IMR-90 (cell line): ENCODE measurements around the gene TBC1D23. TPM values are rescaled to one million over a fixed set of nuclear protein-coding genes. Genes with fewer than 3 reads are reported as not detected.

Experiments
- ATAC-seq: fragments of 200-7000 bp; cut with Tn5 transposase; 2 replicates; pipeline ENCODE4 v1.9.1; 2020; ENCODE audit warnings: low read depth, mild to moderate bottlenecking, moderate library complexity
- BruUV-seq: library from RNA; stranded (reverse); fragments of 400-500 nt; replicated peaks from 2 replicates; lab custom pipeline; 2021; lab: Mats Ljungman, UMichigan
- CTCF ChIA-PET: fragments of 300-600 bp; formaldehyde crosslinking; extraction: SDS; loops from one replicate; lab custom pipeline; 2021; ENCODE audit warnings: antibody characterized with exemption; lab: Yijun Ruan, JAX
- POLR2A ChIA-PET: fragments of 300-600 bp; sonication (Branson Sonifier 250); formaldehyde crosslinking; loops from one replicate; lab custom pipeline; 2022; ENCODE audit warnings: antibody characterized with exemption; ENCODE audit not compliant: unreplicated experiment; lab: Charles Lee
- DNase-seq: peaks from one replicate; pipeline ENCODE4 v3.0.0; 2013
- H2AFZ ChIP-seq: replicated peaks from 2 replicates; pipeline ENCODE3; 2013; ENCODE audit warnings: low read length, mild to moderate bottlenecking; ENCODE audit not compliant: poor library complexity
- H2AK5ac ChIP-seq: 2 replicates; pipeline ENCODE4 v1.6.1; 2013; ENCODE audit warnings: low read depth, low read length, inconsistent platforms
- H2AK9ac ChIP-seq: replicated peaks from 2 replicates; pipeline ENCODE3; 2013; ENCODE audit warnings: mild to moderate bottlenecking, low read depth, low read length, moderate library complexity; ENCODE audit not compliant: poor library complexity
- H2BK120ac ChIP-seq: 2 replicates; pipeline ENCODE4 v1.6.1; 2013; ENCODE audit warnings: low read depth, low read length, inconsistent platforms
- H2BK15ac ChIP-seq: 3 replicates; pipeline ENCODE4 v1.6.1; 2013; ENCODE audit warnings: low read depth, low read length, inconsistent platforms
- H2BK20ac ChIP-seq: 2 replicates; pipeline ENCODE4 v1.6.1; 2013; ENCODE audit warnings: low read depth, mild to moderate bottlenecking, inconsistent platforms, low read length, moderate library complexity
- H2BK5ac ChIP-seq: 2 replicates; pipeline ENCODE4 v1.6.1; 2013; ENCODE audit warnings: mild to moderate bottlenecking, low read depth, low read length, inconsistent platforms; ENCODE audit not compliant: poor library complexity, severe bottlenecking
- H3K14ac ChIP-seq: replicated peaks from 2 replicates; pipeline ENCODE4 v1.6.1; 2013; ENCODE audit warnings: low read depth, low read length, inconsistent platforms
- H3K18ac ChIP-seq: 2 replicates; pipeline ENCODE4 v1.6.1; 2013; ENCODE audit warnings: low read depth, low read length, control low read depth
- H3K23ac ChIP-seq: 2 replicates; pipeline ENCODE4 v1.6.1; 2013; ENCODE audit warnings: low read depth, low read length, inconsistent platforms
- H3K27ac ChIP-seq: 2 replicates; pipeline ENCODE4 v1.5.1; 2013; ENCODE audit warnings: mild to moderate bottlenecking, control low read depth, low read length; ENCODE audit not compliant: insufficient read depth
- H3K27me3 ChIP-seq: 2 replicates; pipeline ENCODE4 v1.6.1; 2013; ENCODE audit warnings: low read length; ENCODE audit not compliant: control insufficient read depth, insufficient read depth
- H3K36me3 ChIP-seq: 2 replicates; pipeline ENCODE4 v1.6.1; 2013; ENCODE audit warnings: low read length, mixed read lengths; ENCODE audit not compliant: control insufficient read depth, insufficient read depth
- H3K4ac ChIP-seq: 2 replicates; pipeline ENCODE4 v1.6.1; 2013; ENCODE audit warnings: low read depth, low read length, inconsistent platforms
- H3K4me1 ChIP-seq: 2 replicates; pipeline ENCODE4 v1.6.1; 2013; ENCODE audit warnings: low read length, mixed read lengths; ENCODE audit not compliant: control insufficient read depth, insufficient read depth
- H3K4me2 ChIP-seq: 2 replicates; pipeline ENCODE4 v1.6.1; 2013; ENCODE audit warnings: low read depth, mild to moderate bottlenecking, control low read depth, low read length, moderate library complexity
- H3K4me3 ChIP-seq: 2 replicates; pipeline ENCODE4 v1.5.1; 2013; ENCODE audit warnings: low read depth, mild to moderate bottlenecking, control low read depth, low read length, moderate library complexity; ENCODE audit not compliant: insufficient read depth
- H3K56ac ChIP-seq: 2 replicates; pipeline ENCODE4 v1.6.1; 2013; ENCODE audit warnings: low read length, inconsistent platforms; ENCODE audit not compliant: insufficient read depth; ENCODE audit errors: extremely low read depth
- H3K79me1 ChIP-seq, 2 experiments: 2 replicates each; pipeline ENCODE4 v1.6.1; 2013; ENCODE audit warnings: low read length in 2 of 2, inconsistent platforms in 1 of 2, low read depth in 1 of 2
- H3K9ac ChIP-seq: 2 replicates; pipeline ENCODE4 v1.6.1; 2013; ENCODE audit warnings: low read depth, low read length, control low read depth
- H3K9me1 ChIP-seq: 2 replicates; pipeline ENCODE4 v1.6.1; 2013; ENCODE audit warnings: low read length, inconsistent platforms; ENCODE audit not compliant: insufficient read depth
- H3K9me3 ChIP-seq: 2 replicates; pipeline ENCODE4 v1.6.1; 2013; ENCODE audit warnings: low read length; ENCODE audit not compliant: control insufficient read depth, insufficient read depth
- H4K20me1 ChIP-seq: 2 replicates; pipeline ENCODE4 v1.6.1; 2013; ENCODE audit warnings: low read length, inconsistent platforms; ENCODE audit not compliant: insufficient read depth
- H4K5ac ChIP-seq: 2 replicates; pipeline ENCODE4 v1.6.1; 2013; ENCODE audit warnings: mild to moderate bottlenecking, low read depth, low read length, control low read depth
- H4K8ac ChIP-seq, 2 experiments: 2 replicates each; pipeline ENCODE4 v1.6.1; 2013; ENCODE audit warnings: low read depth in 2 of 2, low read length in 2 of 2, control low read depth in 1 of 2, inconsistent platforms in 1 of 2
- H4K91ac ChIP-seq: 2 replicates; pipeline ENCODE4 v1.6.1; 2013; ENCODE audit warnings: low read depth, low read length, inconsistent platforms; ENCODE audit not compliant: insufficient read depth
- BHLHE40 ChIP-seq: fragments of 150-350 bp; IDR thresholded peaks from 2 replicates; pipeline ENCODE4 v1.6.1; 2016; ENCODE audit warnings: mild to moderate bottlenecking, low read depth, low read length
- CEBPB ChIP-seq: IDR thresholded peaks from 2 replicates; pipeline ENCODE4 v1.6.1; 2012; ENCODE audit warnings: low read depth, low read length, improper control_type of control experiment
- CHD1 ChIP-seq: IDR thresholded peaks from 2 replicates; pipeline ENCODE4 v1.6.1; 2012; ENCODE audit warnings: low read depth, low read length, improper control_type of control experiment
- CTCF ChIP-seq: conservative IDR thresholded peaks from 2 replicates; pipeline ENCODE4 v1.5.1; 2012; ENCODE audit warnings: mild to moderate bottlenecking, low read depth, low read length, improper control_type of control experiment
- ELK1 ChIP-seq: fragments of 150-350 bp; IDR thresholded peaks from 2 replicates; pipeline ENCODE4 v1.6.1; 2016; ENCODE audit warnings: low read depth, mild to moderate bottlenecking, low read length, moderate library complexity, borderline replicate concordance
- FOS ChIP-seq: fragments of 150-350 bp; IDR thresholded peaks from 2 replicates; pipeline ENCODE4 v1.6.1; 2016; ENCODE audit warnings: low read depth, low read length
- MAFK ChIP-seq: IDR thresholded peaks from 2 replicates; pipeline ENCODE4 v1.6.1; 2012; ENCODE audit warnings: low read depth, low read length, improper control_type of control experiment
- MAZ ChIP-seq: IDR thresholded peaks from 2 replicates; pipeline ENCODE4 v1.6.1; 2012; ENCODE audit warnings: low read depth, mild to moderate bottlenecking, low read length, improper control_type of control experiment, moderate library complexity, borderline replicate concordance
- MXI1 ChIP-seq: IDR thresholded peaks from 2 replicates; pipeline ENCODE4 v1.6.1; 2012; ENCODE audit warnings: low read depth, mild to moderate bottlenecking, low read length, moderate library complexity, borderline replicate concordance
- NFE2L2 ChIP-seq: fragments of 150-350 bp; IDR thresholded peaks from 2 replicates; pipeline ENCODE4 v1.6.1; 2016; ENCODE audit warnings: low read depth, mild to moderate bottlenecking, low read length
- POLR2A ChIP-seq: IDR thresholded peaks from 2 replicates; pipeline ENCODE4 v1.6.1; 2012; ENCODE audit warnings: mild to moderate bottlenecking, low read depth, low read length
- RAD21 ChIP-seq: IDR thresholded peaks from 2 replicates; pipeline ENCODE4 v1.6.1; 2012; ENCODE audit warnings: low read length, improper control_type of control experiment
- RCOR1 ChIP-seq: IDR thresholded peaks from 2 replicates; pipeline ENCODE4 v1.6.1; 2012; ENCODE audit warnings: mild to moderate bottlenecking, low read length, improper control_type of control experiment; ENCODE audit not compliant: insufficient replicate concordance
- RFX5 ChIP-seq: IDR thresholded peaks from 2 replicates; pipeline ENCODE4 v1.8.0; 2012; ENCODE audit warnings: low read depth, mild to moderate bottlenecking, low read length, moderate library complexity
- SMC3 ChIP-seq: fragments of 150-350 bp; IDR thresholded peaks from 2 replicates; pipeline ENCODE4 v1.6.1; 2016; ENCODE audit warnings: low read depth, mild to moderate bottlenecking, antibody characterized with exemption, low read length, moderate library complexity
- USF2 ChIP-seq: fragments of 150-350 bp; IDR thresholded peaks from 2 replicates; pipeline ENCODE4 v1.6.1; 2017; ENCODE audit warnings: mild to moderate bottlenecking, antibody characterized with exemption, low read length, low read depth
- whole genome bisulfite sequencing, 2 experiments: methylation state at CpG; one replicate each; pipeline versions ENCODE4 v1.1.5 to v1.1.7; 2013; ENCODE audit warnings: missing lambda C conversion rate in 2 of 2; ENCODE audit not compliant: insufficient read length in 1 of 2; ENCODE audit errors: extremely low coverage in 2 of 2; 5-methylcytosine and 5-hydroxymethylcytosine counted together
- dilution Hi-C: fragments of 300-500 bp; cut with HindIII; formaldehyde crosslinking; loops from one replicate; pipeline ENCODE4 v1.14.3; 2018; ENCODE audit warnings: low sequenced_read_pairs; ENCODE audit not compliant: unreplicated experiment
- in situ Hi-C: fragments of 300-500 bp; cut with MboI; formaldehyde crosslinking; loops from 3 replicates; pipeline ENCODE4 v1.14.3; 2019; ENCODE audit warnings: low sequenced_read_pairs, inconsistent platforms, mixed read lengths
- intact Hi-C: fragments of 100-400 bp; cut with micrococcal nuclease; formaldehyde crosslinking; loops from 2 replicates; pipeline ENCODE4 v1.10.0; 2022
- polyA plus RNA-seq, 3 experiments: library from polyadenylated mRNA; depleted of rRNA; stranded (reverse); fragments of >200 nt; gene quantifications; 2 replicates each; pipeline ENCODE4 v1.2.3, GENCODE V29; 2012; ENCODE audit warnings: low replicate concordance in 1 of 3
- total RNA-seq: library from RNA; depleted of rRNA; stranded (reverse); fragments of >200 nt; gene quantifications from 2 replicates; pipeline ENCODE4 v1.2.3, GENCODE V29; 2012

TBC1D23 gene
- total and polyA plus RNA-seq, 2 of the 4 experiments (the other 2 are of a cell fraction): 21.2 to 67.0 TPM

DNA sequence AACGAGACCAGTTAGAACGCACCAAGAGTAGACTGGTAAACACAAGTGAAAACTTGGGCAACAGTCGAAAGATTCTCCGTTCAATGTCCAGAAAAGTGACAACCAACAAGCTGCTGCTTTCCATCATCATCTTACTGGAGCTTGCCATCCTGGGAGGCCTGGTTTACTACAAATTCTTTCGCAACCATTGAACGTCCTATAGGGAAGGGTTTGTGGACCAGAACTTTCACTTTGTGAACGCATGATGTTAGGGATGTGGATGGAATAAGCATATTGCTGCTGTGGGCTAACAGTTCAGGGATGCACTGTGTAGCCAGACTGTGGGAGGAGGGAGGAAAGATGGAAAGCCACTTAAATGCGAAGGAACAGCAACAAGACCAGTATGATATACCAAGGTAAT, 34.9 kb upstream of the TBC1D23 start:
- Histone ChIP-seq H3K9me3 (peaks cover 5% of the 10 kb centered on the region), H3K4me1 (peaks cover 7% of the 10 kb centered on the region; the same call in 1 of the 2 replicates), H2AK5ac (peak overlapping the region; percentile 84; the same call in 1 of the 2 replicates), H3K23ac (no peak overlapping the region; the same call in 1 of the 2 replicates), H3K14ac (peak overlapping the region; percentile 38), H4K91ac (no peak overlapping the region), H2BK20ac (peak overlapping the region; percentile 71), H3K4ac (peak overlapping the region; percentile 73), H2BK5ac (no peak overlapping the region), H3K18ac (no peak overlapping the region), H2BK120ac (peak overlapping the region; percentile 89), H3K4me2 (no peak overlapping the region), H3K9me1 (no peaks in the 10 kb centered on the region), H2AFZ (no peak overlapping the region), H3K9ac (no peak overlapping the region), H3K79me1 (no peaks in the 10 kb centered on the region), H3K56ac (no peak overlapping the region), H3K27me3 (no peaks in the 10 kb centered on the region), H3K4me3 (no peak overlapping the region), H2BK15ac (peak overlapping the region; percentile 79; the same call in 2 of the 3 replicates), H4K5ac (no peak overlapping the region), H4K20me1 (no peaks in the 10 kb centered on the region), H3K36me3 (no peaks in the 10 kb centered on the region), H3K27ac (no peak overlapping the region), H4K8ac (no peak overlapping the region), H2AK9ac (no peak overlapping the region)
- ATAC-seq (no peak), DNase-seq (no peak)
- TF ChIP-seq SMC3 (no peak), RAD21 (no peak), CHD1 (no peak), NFE2L2 (no peak), FOS (no peak), MAZ (no peak), MAFK (no peak), ELK1 (no peak), USF2 (no peak), CTCF (no peak), MXI1 (no peak), POLR2A (no peak), RCOR1 (no peak), CEBPB (no peak), RFX5 (no peak), BHLHE40 (no peak)
- dilution Hi-C loops (no loop called here), intact Hi-C loops (no loop called here), in situ Hi-C loops (no loop called here)
- BruUV-seq: no TSS peak
- CTCF ChIA-PET: interaction anchor here (0.5 kb wide), 1 partner anchor 155 kb away, joined by 3 read pairs; no protein-coding TSS in a partner anchor
- WGBS, 2 experiments: 89% methylated on average over 3 of the region's 8 CpGs; no CpG with 5 or more reads in 1 of the 2 experiments
- POLR2A ChIA-PET: no interaction called here
